ENCODE measurements around the gene TMEM115.
A peak's percentile ranks its signal among the peaks of the same experiment; 100 is the strongest.

GRCh38 chr3:50370594-50370993 lies 11.3 kb upstream of the TMEM115 start:
- peak; percentile 15 for TF ChIP-seq CTCF (IDR thresholded peaks at IDR 0.05; ENCODE audit: insufficient read depth, low read length)
- no peak for TF ChIP-seq GABPA (IDR thresholded peaks at IDR 0.05; ENCODE audit: low read depth)
- TF ChIP-seq REST (IDR thresholded peaks at IDR 0.05; ENCODE audit: insufficient replicate concordance, low read depth): no peak
- TF ChIP-seq SPI1 (IDR thresholded peaks at IDR 0.05; ENCODE audit: borderline replicate concordance, low read depth): no peak
- TF ChIP-seq POLR2AphosphoS5 (IDR thresholded peaks at IDR 0.05; ENCODE audit: low read depth): no peak

All from HL-60 (cell line).